ENCODE data around the gene KIF26A.
"Not testable (repeated sequence)": the region's sequence is repeated elsewhere in the genome, so short reads cannot be mapped to it uniquely, and the experiment has no call there.

The KIF26A gene

DNA sequence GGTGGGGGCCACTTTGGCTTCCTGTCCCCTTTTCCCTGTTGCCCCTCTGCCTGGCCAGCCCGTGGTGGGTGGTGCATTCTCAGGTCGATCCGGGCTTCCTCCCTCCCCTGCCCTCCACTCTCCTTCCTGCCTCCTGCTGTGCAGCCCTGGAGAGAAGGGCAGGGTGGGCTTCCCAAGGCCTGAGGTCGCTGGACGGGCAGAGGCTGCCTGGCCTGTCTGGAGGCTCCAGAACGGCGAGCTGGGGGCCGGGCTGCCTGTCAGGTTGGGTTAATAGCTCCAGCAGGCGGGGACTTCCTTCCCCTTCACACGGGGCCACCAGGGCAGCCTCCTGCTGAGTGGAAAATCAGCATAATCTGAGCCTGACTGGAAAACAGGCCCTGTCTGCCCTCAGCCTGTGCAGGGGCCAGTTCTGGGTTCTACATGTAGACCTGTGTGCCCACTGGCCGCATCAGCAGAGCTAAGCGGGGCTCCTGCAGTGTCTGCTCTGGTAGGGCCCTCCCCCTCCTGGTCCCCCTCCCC lies 11.3 kb downstream of the KIF26A start:
- peak overlapping the region; percentile 90 for H3K27ac ChIP-seq (ENCODE audit: low read depth, low read length)
- 2% methylated on average over 11 of the region's 12 CpGs for WGBS
- peaks cover 10% of the 10 kb centered on the region for H3K36me3 ChIP-seq (ENCODE audit: insufficient read depth, low read length)
- H3K4me1 ChIP-seq (ENCODE audit: insufficient read depth, low read length), result peaks cover 23% of the 10 kb centered on the region
- H3K4me3 ChIP-seq (ENCODE audit: low read length), result no peak overlapping the region; the same call in 1 of the 2 replicates
- no peaks in the 10 kb centered on the region for H3K27me3 ChIP-seq (ENCODE audit: insufficient read depth, low read length)
- no peaks in the 10 kb centered on the region for H3K9me3 ChIP-seq (ENCODE audit: insufficient read depth, low read depth, low read length)
- peak overlapping the region; percentile 33; the same call in 1 of the 2 replicates for H3K9ac ChIP-seq (ENCODE audit: low read depth, low read length)

DNA sequence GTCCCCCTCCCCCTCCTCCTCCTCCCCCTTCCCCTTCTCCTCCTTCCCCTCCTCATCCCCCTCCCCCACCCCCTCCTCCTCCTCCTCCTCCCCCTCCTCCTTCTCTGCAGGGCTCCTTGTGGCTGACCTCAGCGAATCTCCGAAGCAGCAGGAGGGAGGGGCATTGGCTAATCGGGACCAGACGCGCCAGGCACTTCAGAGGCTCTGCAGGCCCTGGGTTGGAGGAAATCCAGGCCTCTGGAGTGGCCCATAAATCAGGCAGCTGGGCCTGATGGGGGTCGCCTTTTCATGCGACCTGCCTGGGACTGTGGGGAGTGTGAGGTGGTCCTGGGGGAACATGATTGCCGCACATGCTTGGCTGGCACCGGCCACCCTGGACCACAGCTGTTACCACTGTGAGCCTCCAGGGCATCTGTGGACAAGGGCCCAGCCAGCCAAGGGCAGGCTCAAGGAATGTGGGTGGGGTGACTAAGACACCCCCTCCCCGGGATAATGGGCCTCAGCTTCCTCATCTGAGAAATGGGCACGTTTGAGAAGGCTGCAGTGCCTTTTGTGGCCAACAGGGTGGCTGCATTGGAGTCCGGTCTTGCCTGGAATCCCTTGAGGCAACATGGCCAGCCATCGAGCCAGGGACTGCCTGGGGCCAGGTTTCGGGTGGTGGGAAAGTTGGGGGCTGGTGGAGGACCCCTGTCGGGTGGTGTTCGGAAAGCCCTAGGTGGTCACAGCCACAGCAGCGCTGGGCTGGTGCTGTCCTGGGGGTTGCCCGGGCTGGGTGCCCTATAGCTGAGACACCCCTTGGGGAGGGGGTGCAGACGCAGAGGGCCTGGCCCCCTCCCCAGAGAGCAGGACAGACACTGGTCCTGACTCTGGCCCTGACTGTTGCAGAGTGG lies 12.0 kb downstream of the KIF26A start:
- WGBS, result 45% methylated on average over 19 of the region's 19 CpGs
- Histone ChIP-seq H3K9me3 (ENCODE audit: insufficient read depth, low read depth, low read length) (no peaks in the 10 kb centered on the region), H3K27ac (ENCODE audit: low read depth, low read length) (peak overlapping the region; percentile 86), H3K4me3 (ENCODE audit: low read length) (no peak overlapping the region), H3K4me1 (ENCODE audit: insufficient read depth, low read length) (peaks cover 23% of the 10 kb centered on the region), H3K9ac (ENCODE audit: low read depth, low read length) (no peak overlapping the region; the same call in 1 of the 2 replicates), H3K36me3 (ENCODE audit: insufficient read depth, low read length) (peaks cover 10% of the 10 kb centered on the region), H3K27me3 (ENCODE audit: insufficient read depth, low read length) (no peaks in the 10 kb centered on the region)

DNA sequence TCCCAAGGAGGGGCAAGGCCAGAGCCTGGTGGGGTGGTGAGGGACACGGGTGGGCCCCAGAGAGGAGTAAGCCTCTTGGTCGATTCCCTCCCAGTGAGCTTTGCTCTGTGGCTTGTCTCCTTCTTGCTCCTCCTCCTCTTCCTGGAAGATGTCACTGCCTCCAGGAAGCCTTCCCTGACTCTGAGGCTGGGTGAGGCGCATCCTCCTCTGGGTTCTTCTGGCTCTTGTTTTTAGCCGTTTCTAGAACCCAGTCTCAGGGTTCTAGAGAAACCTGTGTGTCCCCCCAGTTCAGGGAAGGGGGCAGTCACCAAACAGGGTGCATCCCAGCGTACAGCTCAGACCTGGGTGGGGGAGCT lies 12.6 kb downstream of the KIF26A start:
- Histone ChIP-seq H3K27ac (ENCODE audit: low read depth, low read length) (peak overlapping the region; percentile 46), H3K27me3 (ENCODE audit: insufficient read depth, low read length) (no peaks in the 10 kb centered on the region), H3K36me3 (ENCODE audit: insufficient read depth, low read length) (peaks cover 10% of the 10 kb centered on the region), H3K4me3 (ENCODE audit: low read length) (no peak overlapping the region), H3K9ac (ENCODE audit: low read depth, low read length) (no peak overlapping the region), H3K4me1 (ENCODE audit: insufficient read depth, low read length) (peaks cover 23% of the 10 kb centered on the region), H3K9me3 (ENCODE audit: insufficient read depth, low read depth, low read length) (no peaks in the 10 kb centered on the region)
- 85% methylated on average over 5 of the region's 5 CpGs for WGBS

DNA sequence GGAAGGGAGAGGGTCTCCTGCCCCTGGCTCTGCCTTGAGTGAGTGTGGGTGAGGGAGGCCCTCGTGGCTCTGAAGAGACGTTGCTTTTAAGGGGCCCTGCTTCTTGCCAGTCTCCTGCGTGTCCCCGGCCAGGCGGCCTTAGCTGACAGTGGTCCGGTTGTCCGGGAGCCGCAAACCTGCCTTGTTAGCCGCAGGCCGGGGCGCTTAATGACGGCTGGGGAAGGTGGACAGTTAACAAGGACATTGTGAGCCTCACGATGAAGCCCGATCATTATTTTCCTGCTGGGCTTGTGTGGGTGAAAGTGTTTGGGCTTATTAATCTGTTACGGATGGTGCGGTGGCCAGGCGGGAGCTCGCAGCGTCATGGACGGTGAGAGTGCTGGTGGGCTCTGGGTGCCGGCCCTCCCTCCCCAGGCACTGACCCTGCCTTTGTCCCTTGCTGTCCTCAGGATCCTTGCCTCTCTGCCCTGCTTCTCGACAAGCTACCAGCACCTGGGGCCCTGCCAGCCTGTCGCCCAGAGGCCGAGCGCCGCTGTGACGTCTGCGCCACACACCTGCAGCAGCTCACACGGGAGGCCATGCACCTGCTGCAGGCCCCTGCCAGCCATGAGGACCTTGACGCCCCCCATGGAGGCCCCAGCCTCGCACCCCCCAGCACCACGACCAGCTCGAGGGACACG lies 13.3 kb downstream of the KIF26A start:
- H3K4me3 ChIP-seq (ENCODE audit: low read length), result no peak overlapping the region
- H3K4me1 ChIP-seq (ENCODE audit: insufficient read depth, low read length), result peaks cover 23% of the 10 kb centered on the region
- peaks cover 10% of the 10 kb centered on the region for H3K36me3 ChIP-seq (ENCODE audit: insufficient read depth, low read length)
- WGBS, result 94% methylated on average over 34 of the region's 34 CpGs
- no peaks in the 10 kb centered on the region for H3K9me3 ChIP-seq (ENCODE audit: insufficient read depth, low read depth, low read length)
- no peak overlapping the region for H3K9ac ChIP-seq (ENCODE audit: low read depth, low read length)
- H3K27ac ChIP-seq (ENCODE audit: low read depth, low read length), result no peak overlapping the region; the same call in 1 of the 2 replicates
- H3K27me3 ChIP-seq (ENCODE audit: insufficient read depth, low read length), result no peaks in the 10 kb centered on the region

DNA sequence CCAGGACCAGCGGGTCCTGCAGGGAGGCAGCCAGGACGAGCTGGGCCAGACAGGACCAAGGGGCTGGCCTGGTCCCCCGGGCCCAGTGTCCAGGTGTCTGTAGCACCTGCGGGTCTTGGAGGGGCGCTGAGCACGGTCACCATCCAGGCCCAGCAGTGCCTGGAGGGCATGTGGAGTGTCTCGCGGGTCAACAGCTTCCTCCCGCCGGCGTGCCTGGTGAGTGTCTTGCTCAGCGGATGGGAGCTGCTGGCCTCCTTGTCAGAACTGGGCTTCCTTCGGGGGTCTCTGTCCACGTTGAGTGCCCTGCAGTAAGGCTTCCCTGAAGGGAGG lies 13.8 kb downstream of the KIF26A start:
- Histone ChIP-seq H3K4me1 (ENCODE audit: insufficient read depth, low read length) (peaks cover 23% of the 10 kb centered on the region), H3K27me3 (ENCODE audit: insufficient read depth, low read length) (no peaks in the 10 kb centered on the region), H3K9ac (ENCODE audit: low read depth, low read length) (no peak overlapping the region), H3K4me3 (ENCODE audit: low read length) (no peak overlapping the region), H3K27ac (ENCODE audit: low read depth, low read length) (no peak overlapping the region), H3K36me3 (ENCODE audit: insufficient read depth, low read length) (peaks cover 10% of the 10 kb centered on the region), H3K9me3 (ENCODE audit: insufficient read depth, low read depth, low read length) (no peaks in the 10 kb centered on the region)
- WGBS, result 97% methylated on average over 14 of the region's 14 CpGs

DNA sequence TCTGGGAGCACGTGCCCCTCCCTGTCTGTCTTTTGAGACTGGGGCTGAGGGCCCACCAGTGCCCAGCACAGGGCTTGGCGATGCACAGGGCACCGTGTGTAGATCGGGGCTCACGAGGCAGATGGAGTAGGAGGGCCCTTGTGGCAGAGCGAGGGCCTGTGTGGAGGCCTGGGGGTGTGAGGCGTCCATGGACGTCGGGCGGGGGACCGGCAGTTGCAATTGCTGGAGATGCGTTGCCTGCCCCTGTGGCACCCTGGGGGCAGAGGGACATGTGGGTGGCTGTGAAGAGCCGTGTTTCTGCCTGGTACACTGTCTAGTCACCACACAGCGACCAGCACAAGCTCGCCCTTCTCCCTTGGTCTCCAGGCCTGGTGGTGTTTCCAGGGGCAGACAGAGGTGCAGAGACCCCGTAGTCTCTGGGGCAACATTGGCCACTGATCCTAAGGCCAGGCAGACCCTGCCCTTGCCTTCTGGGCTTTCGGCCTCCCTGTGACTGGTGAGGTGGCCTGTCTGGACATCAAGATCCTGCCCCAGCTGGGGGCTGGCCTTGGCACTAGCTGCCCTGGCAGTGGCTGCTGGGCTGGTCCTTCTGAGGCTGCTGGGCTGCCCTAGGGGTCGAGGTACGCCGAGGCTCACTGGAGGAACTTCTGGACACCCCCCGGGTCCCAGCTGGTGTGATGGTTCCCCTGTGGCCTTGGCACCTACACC lies 14.5 kb downstream of the KIF26A start:
- Histone ChIP-seq H3K4me3 (ENCODE audit: low read length) (no peak overlapping the region), H3K27ac (ENCODE audit: low read depth, low read length) (no peak overlapping the region), H3K9me3 (ENCODE audit: insufficient read depth, low read depth, low read length) (no peaks in the 10 kb centered on the region), H3K9ac (ENCODE audit: low read depth, low read length) (no peak overlapping the region), H3K27me3 (ENCODE audit: insufficient read depth, low read length) (no peaks in the 10 kb centered on the region), H3K4me1 (ENCODE audit: insufficient read depth, low read length) (peaks cover 20% of the 10 kb centered on the region), H3K36me3 (ENCODE audit: insufficient read depth, low read length) (peaks cover 11% of the 10 kb centered on the region)
- WGBS, result 95% methylated on average over 21 of the region's 21 CpGs

DNA sequence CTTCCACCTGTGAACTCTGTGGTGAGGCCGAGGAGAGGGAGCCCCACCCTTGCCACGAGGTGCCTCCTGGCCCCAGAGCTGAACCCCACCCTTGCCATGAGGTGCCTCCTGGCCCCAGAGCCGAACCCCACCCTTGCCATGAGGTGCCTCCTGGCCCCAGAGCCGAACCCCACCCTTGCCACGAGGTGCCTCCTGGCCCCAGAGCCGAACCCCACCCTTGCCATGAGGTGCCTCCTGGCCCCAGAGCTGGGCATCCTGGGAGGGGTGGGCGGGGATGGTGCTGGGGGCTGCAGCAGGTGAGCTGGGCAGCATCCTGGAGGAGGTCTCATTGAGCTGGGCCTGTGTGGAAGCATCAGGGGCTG lies 15.0 kb downstream of the KIF26A start:
- not testable (repeated sequence) for H3K4me3 ChIP-seq (ENCODE audit: low read length); H3K9me3 ChIP-seq (ENCODE audit: insufficient read depth, low read depth, low read length); H3K27ac ChIP-seq (ENCODE audit: low read depth, low read length); H3K27me3 ChIP-seq (ENCODE audit: insufficient read depth, low read length); H3K9ac ChIP-seq (ENCODE audit: low read depth, low read length)
- 48% methylated on average over 6 of the region's 7 CpGs for WGBS
- Histone ChIP-seq H3K4me1 (ENCODE audit: insufficient read depth, low read length) (peaks cover 16% of the 10 kb centered on the region), H3K36me3 (ENCODE audit: insufficient read depth, low read length) (peaks cover 14% of the 10 kb centered on the region)

DNA sequence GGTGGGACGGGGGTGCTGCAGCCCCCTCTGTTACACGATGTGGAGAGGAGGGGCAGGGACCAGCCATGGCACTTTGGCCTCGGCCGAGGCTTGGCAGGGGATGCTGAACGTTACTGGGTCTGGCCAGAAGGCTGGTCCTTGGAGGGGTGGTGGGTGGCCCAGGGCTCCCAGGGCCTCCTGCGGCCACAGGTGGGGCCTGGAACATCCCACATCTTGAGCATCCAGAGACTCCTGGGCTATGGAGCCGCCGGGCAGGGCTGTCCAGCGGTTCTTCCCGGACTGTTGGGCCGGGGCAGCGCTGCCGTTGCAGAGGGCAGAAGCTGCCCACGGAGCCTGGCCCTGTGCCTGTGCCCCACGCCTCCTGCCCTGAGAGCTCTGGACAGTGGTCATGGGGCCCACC lies 15.9 kb downstream of the KIF26A start:
- Histone ChIP-seq H3K27me3 (ENCODE audit: insufficient read depth, low read length) (no peaks in the 10 kb centered on the region), H3K9ac (ENCODE audit: low read depth, low read length) (no peak overlapping the region), H3K9me3 (ENCODE audit: insufficient read depth, low read depth, low read length) (no peaks in the 10 kb centered on the region), H3K4me1 (ENCODE audit: insufficient read depth, low read length) (peaks cover 12% of the 10 kb centered on the region), H3K4me3 (ENCODE audit: low read length) (no peak overlapping the region), H3K27ac (ENCODE audit: low read depth, low read length) (no peak overlapping the region), H3K36me3 (ENCODE audit: insufficient read depth, low read length) (peaks cover 19% of the 10 kb centered on the region)
- WGBS, result 90% methylated on average over 15 of the region's 15 CpGs

DNA sequence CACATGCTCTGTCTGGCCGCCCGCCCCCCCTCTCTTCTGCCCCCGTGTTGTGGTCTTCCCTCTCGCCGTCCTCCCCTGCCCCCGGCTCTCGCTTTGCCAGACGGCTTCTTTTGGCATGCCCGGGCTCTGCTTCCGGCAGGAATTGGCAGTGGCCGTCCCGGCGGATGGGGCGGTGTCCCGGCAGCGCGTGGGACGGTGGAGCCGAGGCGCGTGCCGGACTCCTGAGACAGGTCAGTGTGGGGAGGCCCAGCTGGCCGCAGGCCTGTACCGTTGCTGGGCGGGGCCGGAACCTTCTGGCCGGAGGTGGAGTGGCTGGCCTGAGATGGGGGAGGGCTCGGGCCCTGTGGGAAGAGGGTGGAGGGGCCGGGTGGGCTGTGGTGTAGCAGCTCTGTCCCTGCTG lies 17.1 kb downstream of the KIF26A start:
- WGBS, result 94% methylated on average over 29 of the region's 29 CpGs
- H3K9me3 ChIP-seq (ENCODE audit: insufficient read depth, low read depth, low read length), result no peaks in the 10 kb centered on the region
- H3K36me3 ChIP-seq (ENCODE audit: insufficient read depth, low read length), result peaks cover 19% of the 10 kb centered on the region
- H3K9ac ChIP-seq (ENCODE audit: low read depth, low read length), result no peak overlapping the region
- H3K27me3 ChIP-seq (ENCODE audit: insufficient read depth, low read length), result no peaks in the 10 kb centered on the region
- no peak overlapping the region for H3K27ac ChIP-seq (ENCODE audit: low read depth, low read length)
- H3K4me3 ChIP-seq (ENCODE audit: low read length), result no peak overlapping the region
- H3K4me1 ChIP-seq (ENCODE audit: insufficient read depth, low read length), result peaks cover 4% of the 10 kb centered on the region; the same call in 1 of the 2 replicates

DNA sequence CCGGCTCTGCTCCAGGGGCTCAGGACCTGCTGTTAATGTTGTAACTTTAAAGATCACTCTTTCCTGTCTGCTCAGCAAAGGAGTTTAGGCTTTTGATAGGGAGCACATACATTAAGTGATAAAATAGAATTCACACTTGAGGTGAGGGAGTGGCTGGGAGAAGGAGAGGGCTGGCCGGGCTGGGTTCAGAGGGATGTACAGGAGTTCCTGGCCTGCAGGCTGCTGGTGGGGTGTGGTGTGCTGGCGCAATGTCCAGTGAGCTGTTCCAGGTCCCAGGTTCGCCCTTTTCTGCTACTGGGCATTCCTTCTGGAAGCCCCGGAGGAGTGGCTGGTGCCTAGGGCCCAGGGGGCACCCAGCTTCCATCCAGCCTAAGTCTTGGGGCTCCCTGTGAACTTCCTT lies 17.8 kb downstream of the KIF26A start:
- H3K36me3 ChIP-seq (ENCODE audit: insufficient read depth, low read length), result peaks cover 19% of the 10 kb centered on the region
- no peak overlapping the region for H3K4me3 ChIP-seq (ENCODE audit: low read length)
- no peaks in the 10 kb centered on the region for H3K27me3 ChIP-seq (ENCODE audit: insufficient read depth, low read length)
- H3K9ac ChIP-seq (ENCODE audit: low read depth, low read length), result no peak overlapping the region
- H3K27ac ChIP-seq (ENCODE audit: low read depth, low read length), result no peak overlapping the region
- peaks cover under 1% of the 10 kb centered on the region; the same call in 1 of the 2 replicates for H3K4me1 ChIP-seq (ENCODE audit: insufficient read depth, low read length)
- WGBS, result 90% methylated on average over 5 of the region's 5 CpGs
- H3K9me3 ChIP-seq (ENCODE audit: insufficient read depth, low read depth, low read length), result no peaks in the 10 kb centered on the region
